Stimulated activated CD4-positive, alpha-beta T cell treated with anti-CD3 and anti-CD28 coated beads, Interleukin-1b, Interleukin-23, amount 100 ng/mL, for 48 hours (primary cell): ENCODE results near the gene PDLIM1.

Experiments
- DNase-seq: peaks from one replicate; pipeline ENCODE4 v3.0.0-alpha.2; 2020

PDLIM1 gene

GRCh38 chr10:95314192-95314918 is 23.6 kb upstream of the PDLIM1 start:
- no peak for DNase-seq

- no peak for DNase-seq
Measured at GRCh38 chr10:95312986-95313495, 22.2 kb upstream of the PDLIM1 start.

- DNase-seq, result no peak
Measured at GRCh38 chr10:95312257-95312656, 21.5 kb upstream of the PDLIM1 start.

GRCh38 chr10:95309958-95310357 is 19.2 kb upstream of the PDLIM1 start:
- DNase-seq, result no peak

- DNase-seq, result no peak
Measured at GRCh38 chr10:95308389-95309302, 17.8 kb upstream of the PDLIM1 start.

GRCh38 chr10:95306851-95307250 is 16.0 kb upstream of the PDLIM1 start:
- DNase-seq, result no peak

GRCh38 chr10:95306318-95306650 is 15.5 kb upstream of the PDLIM1 start:
- no peak for DNase-seq

GRCh38 chr10:95305606-95306317 is 15.0 kb upstream of the PDLIM1 start:
- no peak for DNase-seq

- no peak for DNase-seq
Measured at GRCh38 chr10:95304976-95305375, 14.2 kb upstream of the PDLIM1 start.

- DNase-seq, result no peak
Measured at GRCh38 chr10:95304463-95304862, 13.7 kb upstream of the PDLIM1 start.

GRCh38 chr10:95303950-95304349 is 13.1 kb upstream of the PDLIM1 start:
- DNase-seq, result no peak

GRCh38 chr10:95303535-95303934 is 12.7 kb upstream of the PDLIM1 start:
- DNase-seq, result no peak

- no peak for DNase-seq
Measured at GRCh38 chr10:95300022-95300539, 9.3 kb upstream of the PDLIM1 start.

GRCh38 chr10:95297402-95297801 is 6.6 kb upstream of the PDLIM1 start:
- no peak for DNase-seq

GRCh38 chr10:95296764-95297163 is 6.0 kb upstream of the PDLIM1 start:
- DNase-seq, result no peak

GRCh38 chr10:95295031-95295755 is 4.4 kb upstream of the PDLIM1 start:
- peak; percentile 22 for DNase-seq

- DNase-seq, result no peak
Measured at GRCh38 chr10:95293631-95294030, 2.8 kb upstream of the PDLIM1 start.

- DNase-seq, result no peak
Measured at GRCh38 chr10:95291365-95292039, 699 bp upstream of the PDLIM1 start.

GRCh38 chr10:95289921-95290421 is 832 bp downstream of the PDLIM1 start:
- no peak for DNase-seq

- no peak for DNase-seq
Measured at GRCh38 chr10:95289003-95289920, 1.5 kb downstream of the PDLIM1 start.
